Fibroblast of skin of left biceps (primary cell): Measurements from ENCODE around the gene RBM11.

ENCODE experiments used
- DNase-seq, 2 experiments: peaks; one replicate each; pipeline ENCODE4 v3.0.0-alpha.2; 2013; ENCODE audit warnings: low read depth in 2 of 2

Gene RBM11

GRCh38 chr21:14270631-14271030 lies 54.7 kb downstream of the RBM11 start:
- DNase-seq, result no peak

DNA sequence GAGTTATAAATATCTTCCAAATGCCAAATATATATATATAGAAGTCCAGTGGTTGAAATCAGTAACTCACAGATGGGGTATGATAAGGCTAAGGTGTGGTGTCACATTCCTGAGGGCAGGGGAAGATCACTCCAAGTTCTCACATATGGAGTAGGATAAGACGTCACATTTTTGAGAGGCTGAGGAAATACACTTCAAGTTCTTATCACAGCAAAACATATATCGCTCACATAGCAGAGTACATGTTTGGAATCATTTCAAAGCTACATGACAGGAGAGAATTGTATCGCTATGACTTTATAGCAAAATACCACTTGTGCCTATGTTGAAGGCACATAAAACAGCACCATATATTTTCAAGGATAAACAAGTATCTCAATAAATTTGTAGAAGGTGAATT lies 55.1 kb downstream of the RBM11 start:
- DNase-seq, result no peak

DNA sequence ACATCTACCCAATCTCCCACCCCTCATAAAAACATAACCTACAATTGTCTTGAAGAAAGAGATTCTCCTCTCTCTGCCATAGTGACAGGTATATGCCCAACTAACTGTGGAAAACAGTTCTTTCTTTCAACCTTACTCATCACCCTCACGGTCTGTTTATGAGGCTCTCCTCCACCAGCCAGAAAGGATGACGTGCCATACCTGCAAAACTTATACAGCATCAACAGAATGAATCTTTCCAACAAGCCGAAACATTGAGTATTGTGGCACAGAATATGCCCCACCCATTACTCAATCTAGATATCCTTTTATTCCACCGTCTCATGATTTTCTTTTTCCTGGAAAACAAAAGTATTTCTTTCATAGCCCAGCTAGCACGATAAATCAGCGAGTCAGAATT lies 55.7 kb downstream of the RBM11 start:
- DNase-seq, result no peak

- no peak for DNase-seq
These were observed 58.0 kb downstream of the RBM11 start for GRCh38 chr21:14273736-14274538.

DNA sequence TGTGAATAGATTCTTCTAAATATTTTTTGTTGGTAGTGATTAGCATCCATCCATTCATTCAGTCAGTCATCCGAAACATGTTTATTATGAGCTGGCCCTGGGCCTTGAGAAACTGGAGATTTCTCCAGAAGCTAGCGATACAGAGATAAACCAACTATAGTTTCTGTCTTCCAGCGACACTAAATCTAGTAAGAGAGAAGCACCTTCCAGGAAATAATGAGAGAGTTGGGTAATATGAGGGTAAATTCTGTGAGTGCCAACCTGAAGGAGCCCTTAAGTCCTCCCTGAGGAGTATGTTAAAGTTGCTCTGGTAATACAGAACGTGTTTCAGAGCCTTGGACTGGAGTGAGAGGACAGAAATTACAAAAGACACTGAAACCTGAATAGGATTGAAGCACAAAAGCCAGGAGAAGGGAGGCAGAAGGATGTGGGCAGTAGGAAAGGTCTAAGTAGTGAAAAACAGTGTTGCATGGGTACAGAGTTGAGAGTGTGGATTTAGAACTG lies 59.8 kb downstream of the RBM11 start:
- DNase-seq, result no peak
